GM21717 (cell line): ENCODE results near the gene NFIC.
"Not testable (repeated sequence)": the region's sequence is repeated elsewhere in the genome, so short reads cannot be mapped to it uniquely, and the experiment has no call there.

Source experiments
- ATAC-seq: cut with Tn5 transposase; IDR thresholded peaks from one replicate; pipeline ENCODE4 v1.9.1; 2021; ENCODE audit warnings: mild to moderate bottlenecking, moderate library complexity; ENCODE audit not compliant: unreplicated experiment

NFIC gene

DNA sequence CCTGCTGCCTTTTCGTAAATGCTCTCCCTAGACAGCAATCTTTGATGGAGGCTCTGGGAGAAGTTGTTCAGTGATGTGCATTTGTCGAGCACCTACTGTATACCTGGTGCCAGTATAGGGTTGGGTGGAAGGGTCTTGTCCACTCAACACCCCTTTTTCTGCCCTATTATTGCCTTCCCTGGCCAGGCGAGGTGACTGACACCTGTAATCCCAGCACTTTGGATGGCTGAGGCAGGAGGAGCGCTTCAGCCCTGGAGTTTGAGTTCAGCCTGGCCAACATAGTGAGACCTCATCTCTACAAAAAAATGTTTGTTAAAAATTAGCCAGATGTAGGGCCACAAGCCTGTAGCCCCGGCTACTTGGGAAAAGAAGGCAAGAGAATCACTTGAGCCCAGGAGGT, 49.3 kb downstream of the NFIC start:
- ATAC-seq = no peak

DNA sequence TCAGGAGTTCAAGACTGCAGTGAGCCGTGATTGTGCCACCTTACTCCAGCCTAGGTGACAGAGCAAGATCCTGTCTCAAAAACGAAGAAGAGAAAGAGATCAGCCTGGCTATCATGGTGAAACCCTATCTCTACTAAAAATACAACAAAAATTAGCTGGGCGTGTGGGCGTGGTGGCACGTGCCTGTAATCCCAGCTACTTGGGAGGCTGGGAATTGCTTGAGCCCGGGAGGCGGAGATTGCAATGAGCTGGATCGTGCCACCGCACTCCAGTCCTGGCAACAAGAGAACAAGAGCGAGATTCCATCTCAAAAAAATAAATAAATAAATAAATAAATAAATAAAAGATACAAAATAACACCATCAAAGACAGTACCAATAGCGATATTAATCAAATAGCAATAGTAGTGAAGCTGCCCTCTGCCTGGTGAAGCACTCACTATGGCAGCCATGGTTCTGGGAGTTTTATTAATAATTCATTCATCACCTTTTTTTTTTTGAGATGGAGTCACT, 53.9 kb downstream of the NFIC start:
- ATAC-seq = no peak

DNA sequence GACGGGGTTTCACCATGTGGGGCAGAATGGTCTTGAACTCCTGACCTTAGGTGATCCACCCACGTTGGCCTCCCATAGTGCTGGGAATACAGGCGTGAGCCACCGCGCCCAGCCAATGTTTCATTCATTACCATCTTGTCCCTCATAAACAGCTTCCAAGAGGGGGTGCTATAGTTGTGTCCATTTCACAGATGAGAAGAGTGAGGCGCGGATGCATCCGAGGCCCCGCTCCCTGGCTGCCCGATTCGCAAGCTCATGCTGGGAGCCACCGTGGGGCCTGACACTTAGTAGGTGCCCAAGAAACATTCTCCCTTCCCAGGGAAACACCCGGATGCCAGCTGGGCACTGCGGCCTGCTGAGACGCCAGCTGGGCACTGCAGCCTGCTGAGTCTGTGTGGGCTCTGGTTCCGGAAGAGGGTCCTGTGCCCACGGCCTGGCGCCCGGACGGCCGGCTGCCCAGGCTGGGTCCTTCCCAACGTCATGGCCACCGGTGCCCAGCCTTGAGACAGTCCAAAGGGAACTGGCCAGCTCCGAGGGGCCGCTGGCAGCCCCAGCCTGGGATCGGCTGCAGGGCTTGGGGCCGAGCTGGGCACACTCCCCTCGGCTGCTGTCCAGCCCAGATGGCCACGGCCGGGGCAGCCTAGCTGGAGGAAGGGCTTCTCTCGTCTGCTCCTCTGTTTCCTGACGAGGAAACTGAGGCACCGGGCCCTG, 54.7 kb downstream of the NFIC start:
- no peak for ATAC-seq

DNA sequence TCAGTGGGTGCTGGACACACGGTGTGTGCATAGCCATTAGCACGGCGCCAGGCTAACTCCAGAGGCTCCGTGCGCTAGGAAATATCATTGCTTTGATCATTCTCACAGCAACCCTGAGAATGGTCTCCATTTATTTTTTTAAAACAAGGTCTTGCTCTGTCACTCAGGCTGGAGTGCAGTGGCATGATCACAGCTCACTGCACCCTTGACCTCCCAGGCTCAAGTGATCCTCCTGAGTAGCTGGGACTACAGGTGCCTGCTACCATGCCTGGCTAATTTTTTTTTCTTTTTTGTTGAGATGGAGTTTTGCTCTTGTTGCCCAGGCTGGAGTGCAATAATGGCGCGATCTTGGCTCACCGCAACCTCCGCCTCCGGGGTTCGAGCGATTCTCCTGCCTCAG, 55.3 kb downstream of the NFIC start:
- ATAC-seq = not testable (repeated sequence)

DNA sequence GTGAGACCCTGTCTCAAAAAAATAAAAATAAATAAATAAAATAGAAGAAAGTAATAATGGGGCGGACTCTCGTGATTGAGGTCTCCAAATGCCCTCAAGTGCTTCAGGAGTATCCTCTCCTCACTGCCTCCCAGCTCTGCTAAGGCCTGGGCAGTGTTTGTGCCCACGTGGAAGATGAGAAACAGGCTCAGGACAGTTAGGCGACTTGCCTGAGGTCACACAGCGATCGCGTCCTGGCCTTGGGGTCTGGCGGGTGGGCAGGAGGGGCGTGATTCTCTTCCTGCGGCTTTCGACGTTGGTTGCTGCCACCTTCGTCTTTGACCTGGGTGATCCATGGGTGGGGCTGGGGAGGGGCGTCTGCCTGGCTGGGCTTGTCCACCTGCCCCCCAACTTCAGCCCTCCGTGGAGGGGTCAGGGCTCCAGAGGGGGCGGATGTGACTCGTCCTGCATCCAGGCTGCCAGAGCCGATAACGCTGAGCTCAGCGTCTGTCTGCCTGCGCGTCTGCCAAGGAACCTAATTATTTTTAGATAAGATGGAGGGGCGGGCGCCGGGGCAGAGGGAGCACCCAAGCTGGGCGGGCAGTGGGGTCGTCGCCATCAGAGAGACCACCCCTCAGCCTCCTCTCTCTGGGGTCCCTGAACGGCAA, 56.9 kb downstream of the NFIC start:
- ATAC-seq = no peak

DNA sequence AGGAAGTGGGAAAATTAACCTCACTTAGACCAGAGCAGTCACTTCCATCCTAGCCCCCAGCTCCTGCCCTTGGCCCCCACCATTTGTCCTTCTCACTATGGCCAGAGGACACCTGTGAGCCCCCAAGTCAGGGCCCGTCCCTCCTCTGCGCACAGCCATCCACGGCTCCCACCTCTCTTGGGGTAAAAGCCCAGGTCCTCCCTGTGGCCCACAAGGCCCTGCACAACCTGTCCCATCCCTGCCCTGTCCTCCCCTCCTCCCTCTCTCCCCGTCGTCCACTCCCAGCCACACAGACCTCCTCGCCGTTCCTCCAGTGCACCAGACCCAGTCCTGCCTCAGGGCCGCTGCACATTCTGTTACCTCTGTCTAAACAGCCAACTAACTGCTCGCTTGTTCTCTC, 60.0 kb downstream of the NFIC start:
- ATAC-seq = no peak

DNA sequence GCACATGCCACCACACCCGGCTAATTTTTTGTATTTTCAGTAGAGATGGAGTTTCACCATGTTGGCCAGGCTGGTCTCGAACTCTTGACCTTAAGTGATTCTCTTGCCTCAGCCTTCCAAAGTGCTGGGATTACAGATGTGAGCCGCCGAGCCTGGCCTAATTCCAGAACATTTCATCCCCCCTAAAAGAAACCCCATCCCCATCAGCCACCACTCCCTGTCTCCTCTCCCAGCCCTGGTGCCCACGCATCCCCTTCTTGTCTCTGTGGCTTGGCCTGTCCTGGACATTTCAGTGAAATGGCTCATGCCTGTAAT, 63.9 kb downstream of the NFIC start:
- ATAC-seq = not testable (repeated sequence)

DNA sequence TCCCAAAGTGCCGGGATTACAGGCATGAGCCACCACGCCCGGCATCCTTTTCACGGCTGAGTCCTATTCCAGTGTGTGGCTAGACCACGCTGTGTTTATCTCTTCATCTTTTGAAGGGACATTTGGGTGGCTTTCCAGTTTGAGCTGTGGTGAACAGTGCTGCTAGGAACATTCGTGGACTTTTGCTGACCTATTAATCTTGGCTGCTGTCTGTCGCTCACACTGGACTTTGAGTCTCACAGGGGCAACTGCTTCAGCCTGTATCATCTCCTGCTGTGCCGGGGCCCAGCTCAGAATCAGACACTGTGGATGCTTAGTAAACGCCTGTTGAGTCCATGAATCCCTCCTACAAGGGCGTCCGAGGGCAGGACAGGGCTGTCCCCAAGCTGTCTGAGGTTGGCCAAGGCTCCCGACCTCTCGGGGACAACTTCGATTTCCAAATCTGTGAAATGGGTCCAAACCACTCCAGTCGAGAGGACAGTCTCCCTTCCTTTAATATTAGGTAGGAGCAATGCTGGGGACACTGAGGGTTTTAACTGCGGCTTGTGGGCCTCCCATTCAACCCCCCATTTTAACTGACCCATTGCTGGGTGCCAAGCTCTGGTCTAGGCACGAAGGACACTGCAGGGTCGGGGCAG, 65.5 kb downstream of the NFIC start:
- ATAC-seq = no peak

DNA sequence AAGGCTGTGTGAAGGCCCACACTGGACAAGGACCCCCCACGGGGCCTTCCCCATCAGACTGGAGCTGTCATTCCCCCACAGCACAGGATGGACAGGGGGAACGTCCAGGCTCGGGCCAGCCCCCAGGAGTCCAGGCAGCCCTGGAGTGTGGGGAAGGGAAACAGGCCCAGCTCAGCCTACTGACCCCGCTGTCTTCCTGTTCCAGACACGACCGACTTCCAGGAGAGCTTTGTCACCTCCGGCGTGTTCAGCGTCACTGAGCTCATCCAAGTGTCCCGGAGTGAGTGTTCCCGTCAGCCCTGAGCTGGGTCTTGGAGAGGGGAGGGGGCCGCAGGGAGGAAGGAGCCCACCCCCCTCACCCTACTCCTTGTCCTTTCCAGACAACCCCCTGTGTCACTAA, 66.9 kb downstream of the NFIC start:
- no peak for ATAC-seq

DNA sequence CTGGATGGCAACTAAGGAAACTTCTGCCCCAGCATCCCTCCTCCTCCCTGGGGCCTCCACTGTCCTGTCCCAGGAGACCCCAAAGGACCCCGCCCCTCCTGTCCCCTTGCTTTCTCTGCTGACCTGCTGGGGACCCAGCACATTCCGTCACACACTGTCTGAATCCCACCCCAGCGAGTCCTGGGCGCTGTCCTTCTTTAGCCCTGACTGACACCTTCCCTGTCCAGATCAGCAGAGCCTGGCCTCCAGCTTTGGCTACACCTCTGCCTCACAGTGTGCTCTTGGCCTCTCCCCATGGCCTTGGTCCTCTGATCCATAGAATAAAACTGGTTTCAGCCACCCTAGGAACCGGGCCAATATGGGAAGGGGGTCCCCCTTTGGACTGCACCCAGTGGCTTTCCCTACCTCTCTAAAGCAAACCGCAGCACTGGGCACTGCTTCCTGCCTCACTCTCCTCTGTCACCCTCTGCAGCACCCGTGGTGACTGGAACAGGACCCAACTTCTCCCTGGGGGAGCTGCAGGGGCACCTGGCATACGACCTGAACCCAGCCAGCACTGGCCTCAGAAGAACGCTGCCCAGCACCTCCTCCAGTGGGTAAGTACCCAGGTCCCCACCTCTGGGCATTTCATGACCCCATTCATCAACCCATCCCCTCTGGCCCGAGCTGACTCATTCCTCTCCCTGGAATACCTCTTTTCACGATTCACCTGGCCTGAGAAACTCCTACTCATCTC, 67.6 kb downstream of the NFIC start:
- no peak for ATAC-seq

DNA sequence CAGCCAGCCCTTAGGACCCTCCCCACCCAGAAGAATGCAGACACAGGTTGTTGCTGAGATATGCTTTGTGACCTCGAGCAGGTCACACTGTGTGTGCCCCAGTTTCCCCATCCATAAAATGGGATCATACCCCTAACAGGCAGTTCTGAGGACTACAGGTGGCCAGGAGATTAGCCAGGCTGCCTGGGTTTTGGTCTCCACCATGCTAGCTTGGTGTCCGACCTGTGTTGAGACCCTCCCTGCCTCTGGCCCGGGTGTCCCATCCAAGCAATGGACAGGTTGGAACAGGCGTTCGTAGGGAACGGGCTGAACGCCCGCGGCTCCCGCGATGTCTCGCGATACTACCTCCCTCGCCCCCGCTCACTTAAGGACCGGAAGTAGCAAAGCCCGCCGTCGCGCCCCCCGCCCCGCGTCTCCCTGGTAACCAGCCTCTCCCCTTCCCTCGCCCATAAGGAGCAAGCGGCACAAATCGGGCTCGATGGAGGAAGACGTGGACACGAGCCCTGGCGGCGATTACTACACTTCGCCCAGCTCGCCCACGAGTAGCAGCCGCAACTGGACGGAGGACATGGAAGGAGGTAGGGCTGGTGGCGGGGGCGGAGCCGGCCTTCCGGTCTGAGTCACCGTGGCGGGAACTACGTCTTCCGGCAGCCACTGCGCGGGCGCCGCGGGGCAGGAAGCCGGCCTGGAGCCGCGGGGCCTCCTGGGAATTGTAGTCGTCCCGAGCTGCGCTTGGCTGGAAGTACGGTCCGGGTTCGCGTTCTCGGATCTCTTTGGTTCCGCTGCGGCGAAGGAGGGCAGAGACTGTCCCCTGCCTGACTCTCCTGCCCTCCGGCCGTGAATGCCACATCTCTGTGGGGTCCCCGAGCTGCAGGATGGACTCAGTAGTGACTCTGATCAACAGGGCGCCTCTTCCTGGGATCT, 68.5 kb downstream of the NFIC start:
- ATAC-seq = peak; percentile 68

DNA sequence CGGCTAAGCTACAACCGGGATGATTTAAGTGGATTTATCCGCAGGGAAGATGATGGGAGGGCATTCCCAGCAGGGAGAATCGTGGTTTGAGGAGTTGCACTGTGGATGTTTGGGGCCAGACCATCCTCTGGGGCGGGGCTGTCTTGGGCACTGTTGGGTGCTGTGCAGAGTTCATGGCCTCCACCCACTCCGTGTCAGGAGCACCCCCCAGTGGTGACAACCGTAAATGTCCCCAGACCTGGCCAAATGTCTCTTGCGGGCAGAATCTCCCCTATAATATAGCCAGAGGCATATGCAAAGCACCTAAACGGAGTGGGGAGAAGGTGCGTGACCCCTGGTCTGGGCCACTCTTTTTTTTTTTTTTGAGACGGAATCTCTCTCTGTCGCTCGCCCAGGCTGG, 73.7 kb downstream of the NFIC start:
- ATAC-seq = no peak

DNA sequence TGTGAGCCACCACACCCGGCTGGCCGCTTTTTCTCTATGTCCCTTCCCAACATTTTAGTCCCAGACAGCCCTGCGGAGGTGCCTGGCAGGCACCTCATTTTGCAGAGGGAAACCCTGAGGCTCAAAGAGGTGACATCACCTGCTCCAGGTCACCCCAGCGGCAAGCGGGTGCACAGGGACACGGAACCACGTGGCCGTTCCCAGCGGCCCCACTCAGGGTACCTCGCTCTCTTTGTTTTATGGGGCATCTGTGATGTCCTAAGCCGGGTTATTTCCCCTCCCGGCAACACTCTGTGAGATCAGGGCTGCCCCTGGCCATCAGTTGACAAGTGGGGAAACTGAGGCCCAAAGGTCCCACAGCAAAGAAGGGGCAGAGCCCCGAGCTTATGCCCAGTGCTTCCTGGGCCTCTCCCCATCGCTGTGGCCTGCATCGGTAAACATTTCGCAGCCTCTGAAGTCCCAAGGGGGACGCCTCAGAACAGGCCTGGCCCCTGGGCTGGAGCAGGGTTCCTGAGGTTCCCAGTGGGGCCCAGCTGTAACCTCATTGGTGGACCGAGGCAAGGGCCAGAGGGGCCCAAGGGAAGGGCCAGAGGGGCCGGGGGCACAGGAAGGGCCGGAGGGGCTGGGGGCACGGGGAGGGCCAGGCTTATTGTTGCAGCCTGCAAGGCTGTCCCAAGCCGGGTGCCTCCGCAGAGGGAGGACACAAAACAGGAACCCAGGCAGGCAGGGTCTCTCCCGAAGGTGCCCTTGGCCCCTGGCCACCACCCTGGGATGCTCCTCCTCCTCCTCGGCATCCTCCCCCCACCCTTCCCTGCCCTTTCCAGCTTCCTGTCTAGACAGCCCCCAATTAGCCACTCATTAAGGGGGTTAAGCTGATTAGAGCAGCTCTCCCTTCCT, 75.0 kb downstream of the NFIC start:
- no peak for ATAC-seq

DNA sequence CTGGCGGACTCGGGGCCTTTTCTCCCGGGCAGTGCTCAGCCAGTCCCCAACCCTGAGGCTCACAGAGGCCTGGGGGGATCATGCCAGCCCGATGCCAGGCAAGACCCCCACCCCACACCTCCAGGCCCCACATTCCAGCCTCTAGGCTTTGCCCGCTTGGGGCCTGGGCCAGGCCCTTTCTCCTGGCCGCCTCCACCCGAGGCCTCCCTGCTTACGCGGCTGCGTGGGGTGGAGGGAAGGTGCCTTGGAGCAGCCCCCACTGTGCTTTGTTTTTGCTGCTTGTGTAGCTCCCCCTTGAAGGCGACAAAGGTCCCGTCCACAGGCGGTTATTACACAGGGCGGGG, 75.6 kb downstream of the NFIC start:
- no peak for ATAC-seq

DNA sequence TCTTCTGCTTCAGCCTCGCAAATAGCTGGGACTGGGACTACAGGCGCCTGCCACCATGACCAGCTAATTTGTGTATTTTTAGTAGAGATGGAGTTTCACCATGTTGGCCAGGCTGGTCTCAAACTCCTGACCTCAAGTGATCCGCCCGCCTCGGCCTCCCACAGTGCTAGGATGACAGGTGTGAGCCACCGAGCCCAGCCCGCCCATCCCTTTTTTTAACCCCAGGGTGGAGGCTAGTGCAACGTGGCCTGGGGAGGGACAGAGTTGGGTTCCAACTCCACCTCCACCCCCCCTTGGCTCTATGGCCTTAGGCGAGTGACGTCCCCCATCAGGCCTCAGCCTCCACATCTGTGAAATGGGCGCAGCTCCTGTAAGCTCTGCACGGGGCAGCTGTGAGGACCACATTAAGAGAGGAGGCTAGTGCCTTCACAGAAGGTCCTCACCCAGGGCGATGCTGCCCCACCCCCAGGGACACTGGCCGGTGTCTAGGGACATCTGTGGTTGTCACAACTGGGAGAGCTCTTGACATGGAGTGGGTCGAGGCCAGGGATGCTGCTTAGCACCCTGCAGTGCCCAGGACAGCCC, 76.2 kb downstream of the NFIC start:
- no peak for ATAC-seq

DNA sequence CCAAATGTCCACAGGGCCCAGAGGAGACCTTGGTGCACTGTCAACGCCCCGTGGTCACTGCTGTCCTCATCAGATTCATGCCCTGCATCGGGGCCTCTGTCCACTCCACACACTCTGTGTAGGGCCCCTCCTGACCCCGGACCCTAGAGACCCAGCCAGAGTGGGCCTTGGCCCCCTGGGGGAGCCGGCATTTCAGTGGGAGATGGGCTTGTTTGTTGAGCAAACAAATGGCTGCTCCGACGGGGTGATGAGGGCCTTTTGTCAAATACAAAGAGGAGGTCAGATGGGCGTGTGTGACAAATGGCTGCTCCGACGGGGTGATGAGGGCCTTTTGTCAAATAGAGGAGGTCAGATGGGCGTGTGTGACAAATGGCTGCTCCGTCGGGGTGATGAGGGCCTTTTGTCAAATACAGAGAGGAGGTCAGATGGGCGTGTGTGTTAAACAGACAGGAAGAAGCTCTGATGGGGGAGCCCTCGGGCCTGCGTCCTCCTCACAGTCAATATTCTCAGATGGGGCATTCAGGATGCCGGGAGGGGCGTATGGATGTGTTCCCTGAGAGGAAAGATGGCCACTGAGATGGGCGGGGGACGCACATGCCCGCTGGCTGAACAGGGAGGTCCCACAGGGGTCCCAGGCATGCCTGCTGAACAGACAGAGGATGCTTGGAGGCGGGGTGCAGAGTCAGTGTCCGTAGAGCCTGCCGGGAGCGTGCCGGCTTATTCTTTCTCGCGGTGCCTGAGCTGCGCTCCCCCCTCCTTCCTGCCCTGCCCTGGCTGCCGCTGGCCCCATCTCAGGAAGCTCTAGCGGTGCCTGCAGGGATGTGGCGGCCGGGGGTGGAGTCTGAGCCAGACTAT, 77.7 kb downstream of the NFIC start:
- no peak for ATAC-seq

DNA sequence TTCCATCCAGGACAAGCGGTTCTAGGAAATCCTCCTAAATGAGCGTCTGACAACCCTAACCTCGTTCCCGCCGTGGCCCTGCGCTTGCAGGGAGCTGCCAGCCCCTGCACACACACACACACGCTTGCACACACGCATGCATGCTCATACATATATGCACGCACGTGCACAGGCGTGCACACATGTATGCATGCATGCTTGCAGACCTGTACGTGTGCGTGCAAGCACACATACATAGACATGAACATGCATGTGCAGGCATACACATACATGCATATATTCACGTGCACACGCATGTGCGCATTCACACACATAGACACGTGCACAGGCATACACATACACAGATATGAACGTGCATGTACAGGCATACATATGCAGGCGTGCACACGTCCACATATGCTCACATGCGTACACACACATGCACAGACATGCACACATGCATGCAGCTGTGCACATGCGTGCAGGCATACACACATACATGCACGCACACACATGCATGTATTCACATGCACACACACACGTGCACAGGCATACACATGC, 78.4 kb downstream of the NFIC start:
- no peak for ATAC-seq

DNA sequence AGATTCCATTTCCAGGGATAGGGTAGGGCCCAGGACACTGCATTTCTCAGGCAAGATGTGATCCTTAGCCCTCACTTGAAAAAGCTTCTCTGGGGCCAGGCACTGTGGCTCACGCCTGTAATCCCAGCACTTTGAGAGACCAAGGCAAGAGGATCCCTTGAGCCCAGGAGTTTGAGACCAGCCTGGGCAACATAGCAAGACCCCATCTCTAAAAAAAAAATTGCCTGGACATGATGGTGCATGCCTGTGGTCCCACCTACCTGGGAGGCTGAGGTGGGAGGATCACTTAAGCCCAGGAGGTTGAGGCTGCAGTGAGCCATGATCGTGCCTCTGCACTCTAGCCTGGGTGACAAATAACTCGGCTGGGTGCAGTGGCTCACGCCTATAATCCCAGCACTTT, 80.3 kb downstream of the NFIC start:
- ATAC-seq = not testable (repeated sequence)
